Tibial nerve (tissue), 4 donors: ENCODE results near the gene FBXL2.

Experiments
- EP300 ChIP-seq, 2 donors: sonication (generic); formaldehyde crosslinking; IDR thresholded peaks; one replicate each; pipeline ENCODE4 v1.6.1; 2017; ENCODE audit warnings: antibody characterized with exemption in 2 of 2, mild to moderate bottlenecking in 1 of 2
- POLR2A ChIP-seq, 2 donors: fragments of 450-650 bp; IDR thresholded peaks; one replicate each; pipeline ENCODE4 v1.6.1; 2017; ENCODE audit warnings: antibody characterized with exemption in 2 of 2, mild to moderate bottlenecking in 2 of 2, moderate library complexity in 2 of 2
- TF ChIP-seq, protein P1 (sequence below), 5 experiments: fragments of 200-600 bp in 3 of 5; fragments of 450-650 bp in 2 of 5; sonication (generic) in 3 of 5; IDR thresholded peaks; one replicate each; pipeline ENCODE4 v1.5.1; 2016 to 2019; ENCODE audit warnings: antibody characterized with exemption in 5 of 5, mild to moderate bottlenecking in 3 of 5, moderate library complexity in 2 of 5

- TF ChIP-seq EP300 (IDR thresholded peaks at IDR 0.05) (no peak), POLR2A (IDR thresholded peaks at IDR 0.05) (no peak)
- TF ChIP-seq, protein P1, sequence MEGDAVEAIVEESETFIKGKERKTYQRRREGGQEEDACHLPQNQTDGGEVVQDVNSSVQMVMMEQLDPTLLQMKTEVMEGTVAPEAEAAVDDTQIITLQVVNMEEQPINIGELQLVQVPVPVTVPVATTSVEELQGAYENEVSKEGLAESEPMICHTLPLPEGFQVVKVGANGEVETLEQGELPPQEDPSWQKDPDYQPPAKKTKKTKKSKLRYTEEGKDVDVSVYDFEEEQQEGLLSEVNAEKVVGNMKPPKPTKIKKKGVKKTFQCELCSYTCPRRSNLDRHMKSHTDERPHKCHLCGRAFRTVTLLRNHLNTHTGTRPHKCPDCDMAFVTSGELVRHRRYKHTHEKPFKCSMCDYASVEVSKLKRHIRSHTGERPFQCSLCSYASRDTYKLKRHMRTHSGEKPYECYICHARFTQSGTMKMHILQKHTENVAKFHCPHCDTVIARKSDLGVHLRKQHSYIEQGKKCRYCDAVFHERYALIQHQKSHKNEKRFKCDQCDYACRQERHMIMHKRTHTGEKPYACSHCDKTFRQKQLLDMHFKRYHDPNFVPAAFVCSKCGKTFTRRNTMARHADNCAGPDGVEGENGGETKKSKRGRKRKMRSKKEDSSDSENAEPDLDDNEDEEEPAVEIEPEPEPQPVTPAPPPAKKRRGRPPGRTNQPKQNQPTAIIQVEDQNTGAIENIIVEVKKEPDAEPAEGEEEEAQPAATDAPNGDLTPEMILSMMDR (IDR thresholded peaks at IDR 0.05): no peak
Measured at GRCh38 chr3:33428734-33429133, 151.5 kb downstream of the FBXL2 start.
